ENCODE measurements around the gene BTBD8. TPM values are rescaled to one million over a fixed set of nuclear protein-coding genes. Genes with fewer than 3 reads are reported as not detected.

Gene BTBD8
- total and polyA plus RNA-seq, 8 donors: 0.44 to 12.5 (median 2.5) TPM

DNA sequence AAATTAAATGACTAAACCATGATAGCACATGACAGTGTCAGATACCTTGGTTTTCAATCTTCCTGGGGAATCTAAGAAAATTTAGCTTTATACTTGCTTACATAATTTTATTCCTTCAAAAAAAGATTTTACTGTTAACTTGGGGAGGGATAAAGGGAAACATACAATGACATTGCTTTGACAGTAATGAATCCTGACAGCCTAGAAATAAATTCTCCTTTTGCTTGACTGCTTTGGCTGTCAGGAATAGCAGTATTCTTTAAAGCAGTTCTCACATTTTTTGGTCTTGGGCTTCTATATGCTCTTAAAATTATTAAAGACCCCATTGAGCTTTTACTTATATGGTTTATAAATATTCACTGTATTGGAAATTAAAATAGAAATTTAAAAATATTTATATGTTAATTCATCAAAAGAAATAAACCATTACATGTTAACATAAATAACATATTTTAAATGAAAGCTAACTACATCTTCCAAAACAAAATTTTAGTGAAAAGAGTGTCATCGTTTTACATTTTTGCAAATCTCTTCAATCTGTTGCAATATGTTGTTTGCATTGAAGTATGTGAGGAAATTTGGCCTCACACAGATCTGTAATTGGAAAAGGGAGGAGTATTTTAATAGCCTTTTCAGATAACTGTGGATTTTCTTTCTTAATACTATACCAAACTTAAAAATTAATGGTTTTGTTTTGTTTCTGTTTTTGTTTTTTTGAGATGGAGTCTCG, 34.2 kb upstream of the BTBD8 start:
- no peaks in the 10 kb centered on the region for H3K36me3 ChIP-seq
- intact Hi-C loops (cut with DNase I; ENCODE audit: low total_unique reads): no loop called here
- no peak for DNase-seq
- WGBS, 5 donors: 89 to 94% (median 90%) methylated on average over 2 of the region's 2 CpGs
- peaks cover 0 to 3% (median 0%) of the 10 kb centered on the region in 3 donors for H3K27me3 ChIP-seq
- no peak overlapping the region for H3K4me3 ChIP-seq
- H3K9me3 ChIP-seq: no peaks in the 10 kb centered on the region
- H3K4me1 ChIP-seq: no peaks in the 10 kb centered on the region
- no peak overlapping the region for H3K27ac ChIP-seq
- no peak for TF ChIP-seq POLR2AphosphoS5 (IDR thresholded peaks at IDR 0.05)
- TF ChIP-seq POLR2A (IDR thresholded peaks at IDR 0.05): no peak
- TF ChIP-seq CTCF (IDR thresholded peaks at IDR 0.05): no peak
- TF ChIP-seq EP300 (IDR thresholded peaks at IDR 0.05): no peak

DNA sequence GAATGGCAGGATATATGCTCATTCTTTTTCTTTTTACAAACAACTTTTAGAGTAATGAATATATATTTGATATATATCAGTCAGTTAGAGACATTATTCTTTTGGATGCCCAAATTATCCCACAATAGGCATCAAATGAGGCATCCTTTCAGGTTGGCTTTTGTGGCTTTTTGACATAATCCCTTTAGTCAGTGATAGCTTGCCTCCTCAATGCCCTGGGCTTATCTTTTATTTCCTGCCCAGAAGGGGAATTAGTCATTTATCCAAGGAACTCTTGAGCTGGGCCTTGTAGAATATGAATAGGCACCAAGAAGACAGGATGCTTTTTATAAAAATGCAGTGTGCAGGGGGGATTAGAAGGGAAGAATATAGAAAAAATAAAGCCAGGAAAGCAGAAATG, 28.2 kb upstream of the BTBD8 start:
- intact Hi-C loops (cut with DNase I; ENCODE audit: low total_unique reads): no loop called here
- Histone ChIP-seq H3K27ac (no peak overlapping the region), H3K9me3 (no peaks in the 10 kb centered on the region), H3K36me3 (no peaks in the 10 kb centered on the region), H3K4me3 (no peak overlapping the region), H3K4me1 (no peaks in the 10 kb centered on the region), H3K27me3 (no peaks in the 10 kb centered on the region)
- no peak for DNase-seq
- TF ChIP-seq CTCF (IDR thresholded peaks at IDR 0.05) (no peak), POLR2A (IDR thresholded peaks at IDR 0.05) (no peak), EP300 (IDR thresholded peaks at IDR 0.05) (no peak), POLR2AphosphoS5 (IDR thresholded peaks at IDR 0.05) (no peak)

- H3K27ac ChIP-seq: no peak overlapping the region
- H3K9me3 ChIP-seq: no peaks in the 10 kb centered on the region
- DNase-seq: no peak
Measured at GRCh38 chr1:92065042-92065441, 15.1 kb upstream of the BTBD8 start.

DNA sequence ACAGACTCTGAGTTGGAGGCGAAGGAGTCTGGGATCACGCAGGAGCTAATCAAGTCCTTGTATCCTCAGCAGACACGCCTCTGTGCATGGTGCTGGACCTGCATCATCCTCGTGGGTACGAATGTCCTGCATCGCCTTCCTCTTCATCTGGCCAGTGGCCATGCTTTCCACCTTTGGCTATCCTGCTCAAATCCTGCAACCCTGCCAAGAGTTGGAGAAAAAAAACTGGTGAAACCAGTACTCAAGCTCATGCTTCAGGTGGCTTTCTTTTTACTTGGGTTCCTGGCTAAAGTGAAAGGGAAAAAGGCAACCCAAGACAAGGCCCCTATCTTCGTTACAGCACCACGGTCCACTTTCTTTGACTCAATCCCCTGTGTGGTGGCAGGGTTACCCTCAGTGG, 13.8 kb upstream of the BTBD8 start:
- H3K4me3 ChIP-seq: no peak overlapping the region
- no peaks in the 10 kb centered on the region for H3K36me3 ChIP-seq
- intact Hi-C loops (cut with DNase I; ENCODE audit: low total_unique reads): no loop called here
- DNase-seq: no peak
- WGBS, 5 donors: 51 to 72% (median 64%) methylated on average over 8 of the region's 8 CpGs
- no peaks in the 10 kb centered on the region for H3K9me3 ChIP-seq
- no peak overlapping the region for H3K27ac ChIP-seq
- peaks cover 0 to 4% (median 0%) of the 10 kb centered on the region in 3 donors for H3K27me3 ChIP-seq
- no peaks in the 10 kb centered on the region for H3K4me1 ChIP-seq
- TF ChIP-seq EP300 (IDR thresholded peaks at IDR 0.05) (no peak), POLR2AphosphoS5 (IDR thresholded peaks at IDR 0.05) (no peak), CTCF (IDR thresholded peaks at IDR 0.05) (no peak), POLR2A (IDR thresholded peaks at IDR 0.05) (no peak)

More at GRCh38 chr1:92065042-92065441, 15.1 kb upstream of the BTBD8 start:
- no peaks in the 10 kb centered on the region for H3K36me3 ChIP-seq
- no peak overlapping the region for H3K4me3 ChIP-seq
- peaks cover 0 to 4% (median 0%) of the 10 kb centered on the region in 3 donors for H3K27me3 ChIP-seq
- TF ChIP-seq CTCF (IDR thresholded peaks at IDR 0.05) (no peak), POLR2AphosphoS5 (IDR thresholded peaks at IDR 0.05) (no peak), EP300 (IDR thresholded peaks at IDR 0.05) (no peak), POLR2A (IDR thresholded peaks at IDR 0.05) (no peak)
- intact Hi-C loops (cut with DNase I; ENCODE audit: low total_unique reads): no loop called here
- WGBS, 5 donors: 90 to 95% (median 91%) methylated on average over 3 of the region's 3 CpGs
- no peaks in the 10 kb centered on the region for H3K4me1 ChIP-seq
